Keratinocyte (primary cell): Measurements from ENCODE around the gene TRIM56.

Experiments
- CTCF ChIP-seq, 3 experiments: IDR thresholded peaks in 1 of 3; conservative IDR thresholded peaks in 1 of 3; optimal IDR thresholded peaks in 1 of 3; 2 replicates in 2 of 3; 3 replicates in 1 of 3; pipeline versions ENCODE3 to v1.5.1; 2011; ENCODE audit warnings: low read length in 3 of 3, mild to moderate bottlenecking in 3 of 3, moderate library complexity in 2 of 3, control low read depth in 1 of 3, inconsistent platforms in 1 of 3; ENCODE audit not compliant: insufficient read depth in 2 of 3; ENCODE audit errors: extremely low read depth in 1 of 3
- EZH2 ChIP-seq: IDR thresholded peaks from one replicate; pipeline ENCODE4 v1.6.1; 2012; ENCODE audit warnings: inconsistent platforms, mild to moderate bottlenecking, low read length, moderate library complexity

DNA sequence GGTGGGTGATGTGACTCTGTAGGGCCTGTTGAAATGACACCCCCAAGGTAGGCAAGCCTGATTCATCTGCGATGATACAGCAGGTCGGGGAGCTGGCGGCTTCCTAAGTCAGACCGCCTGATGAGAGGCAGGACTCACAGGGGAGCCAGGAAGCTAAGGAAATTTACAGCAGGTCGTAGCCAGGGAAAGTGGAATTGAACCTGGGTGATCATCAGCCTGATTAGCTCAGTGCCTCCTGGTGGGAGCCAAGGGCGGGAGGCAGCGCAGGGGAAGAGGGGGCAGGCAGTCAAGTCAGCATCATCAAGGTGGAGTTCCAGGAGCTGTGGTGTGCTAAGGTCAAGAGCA is 18.5 kb upstream of the TRIM56 start:
- TF ChIP-seq CTCF (optimal IDR thresholded peaks at IDR 0.05 in 1 of 3, IDR thresholded peaks at IDR 0.05 in 1 of 3, conservative IDR thresholded peaks at IDR 0.05 in 1 of 3; ENCODE audit: extremely low read depth in 1 of 3, insufficient read depth in 2 of 3, low read length in 3 of 3) (no peak), EZH2 (no peak)
